OCI-LY7 (cell line): ENCODE measurements around the gene TWF2. TPM values are rescaled to one million over a fixed set of nuclear protein-coding genes. Genes with fewer than 3 reads are reported as not detected.

ENCODE experiments used
- BruUV-seq: library from RNA; stranded (reverse); fragments of 400-500 nt; replicated peaks from 2 replicates; lab custom pipeline; 2021; lab: Mats Ljungman, UMichigan
- CTCF ChIA-PET: fragments of 300-600 bp; sonication (Branson Sonifier 250); formaldehyde crosslinking; loops from one replicate; lab custom pipeline; 2022; ENCODE audit warnings: antibody characterized with exemption; ENCODE audit not compliant: unreplicated experiment; lab: Charles Lee
- POLR2A ChIA-PET: fragments of 300-600 bp; sonication (Branson Sonifier 250); formaldehyde crosslinking; loops from one replicate; lab custom pipeline; 2022; ENCODE audit warnings: antibody characterized with exemption; lab: Charles Lee
- DNase-seq: peaks from one replicate; pipeline ENCODE4 v3.0.0-alpha.2; 2015; ENCODE audit warnings: low spot score
- H2AFZ ChIP-seq: fragments of 200-600 bp; sonication (generic), shearing (Covaris generic); 2 replicates; pipeline ENCODE4 v1.6.1; 2014; ENCODE audit warnings: mild to moderate bottlenecking, antibody characterized with exemption, low read length, moderate library complexity
- H3K27ac ChIP-seq: fragments of 200-600 bp; sonication (generic); 2 replicates; pipeline ENCODE4 v1.5.1; 2014; ENCODE audit warnings: mixed run types, low read depth, mild to moderate bottlenecking, moderate library complexity, low read length, inconsistent platforms; ENCODE audit not compliant: poor library complexity, severe bottlenecking
- H3K36me3 ChIP-seq: fragments of 200-600 bp; sonication (generic); 2 replicates; pipeline ENCODE4 v1.6.1; 2014; ENCODE audit warnings: mild to moderate bottlenecking, antibody characterized with exemption, low read length, moderate library complexity, mixed read lengths; ENCODE audit not compliant: insufficient read depth
- H3K4me1 ChIP-seq: fragments of 200-600 bp; sonication (generic); 2 replicates; pipeline ENCODE4 v1.5.1; 2014; ENCODE audit warnings: mild to moderate bottlenecking, low read length; ENCODE audit not compliant: insufficient read depth, poor library complexity, severe bottlenecking
- H3K4me2 ChIP-seq: fragments of 200-600 bp; sonication (generic); 2 replicates; pipeline ENCODE4 v1.6.1; 2014; ENCODE audit warnings: mild to moderate bottlenecking, low read length
- H3K4me3 ChIP-seq: fragments of 200-600 bp; sonication (generic); 2 replicates; pipeline ENCODE4 v1.5.1; 2014; ENCODE audit warnings: mild to moderate bottlenecking, low read depth, low read length; ENCODE audit not compliant: poor library complexity, severe bottlenecking
- H3K79me2 ChIP-seq: fragments of 200-600 bp; sonication (generic); 2 replicates; pipeline ENCODE4 v1.6.1; 2016; ENCODE audit warnings: low read depth, mild to moderate bottlenecking, low read length, moderate library complexity, mixed read lengths; ENCODE audit not compliant: insufficient read depth
- H3K9me2 ChIP-seq: fragments of 200-600 bp; sonication (generic); 2 replicates; pipeline ENCODE4 v1.6.1; 2016; ENCODE audit warnings: mild to moderate bottlenecking, low read length, mixed read lengths; ENCODE audit not compliant: insufficient read depth
- H3K9me3 ChIP-seq: fragments of 200-600 bp; sonication (generic); 2 replicates; pipeline ENCODE4 v1.6.1; 2014; ENCODE audit warnings: mild to moderate bottlenecking, mixed run types, low read length, mixed read lengths
- H4K20me1 ChIP-seq: fragments of 200-600 bp; sonication (generic); 2 replicates; pipeline ENCODE4 v1.6.1; 2014; ENCODE audit warnings: mild to moderate bottlenecking, antibody characterized with exemption, low read length, moderate library complexity, mixed read lengths; ENCODE audit not compliant: insufficient read depth
- CTCF ChIP-seq: fragments of 200-600 bp; sonication (generic); conservative IDR thresholded peaks from 2 replicates; pipeline ENCODE4 v1.5.1; 2014; ENCODE audit warnings: mild to moderate bottlenecking, antibody characterized with exemption, low read length, moderate library complexity, mixed read lengths
- EZH2phosphoT487 ChIP-seq: fragments of 200-600 bp; sonication (generic); IDR thresholded peaks from 2 replicates; pipeline ENCODE4 v1.6.1; 2018; ENCODE audit warnings: low read depth, borderline replicate concordance, mild to moderate bottlenecking, mixed run types, antibody characterized with exemption, low read length, moderate library complexity, mixed read lengths
- intact Hi-C: fragments of 100-400 bp; cut with micrococcal nuclease; formaldehyde crosslinking; loops from one replicate; pipeline ENCODE4 v1.10.0; 2022; ENCODE audit not compliant: unreplicated experiment
- total RNA-seq, 2 experiments: library from RNA; depleted of rRNA in 1 of 2; stranded (reverse); fragments of >200 nt in 1 of 2; shearing (Covaris generic) in 1 of 2; gene quantifications; 2 replicates each; pipeline ENCODE4 v1.2.3, GENCODE V29; 2014 to 2022

Gene TWF2
- total RNA-seq, 2 experiments from 2014 or later = 52.8 to 64.9 TPM

- Histone ChIP-seq H3K4me3 (no peak overlapping the region), H3K27ac (no peak overlapping the region), H3K9me3 (no peaks in the 10 kb centered on the region), H3K9me2 (no peaks in the 10 kb centered on the region), H3K4me1 (peaks cover 31% of the 10 kb centered on the region), H3K79me2 (peaks cover 15% of the 10 kb centered on the region; the same call in 1 of the 2 replicates), H4K20me1 (no peaks in the 10 kb centered on the region), H2AFZ (no peak overlapping the region), H3K36me3 (peaks cover 67% of the 10 kb centered on the region), H3K4me2 (no peak overlapping the region)
- no TSS peak for BruUV-seq
- intact Hi-C loops = no loop called here
- TF ChIP-seq CTCF (no peak), EZH2phosphoT487 (no peak)
- no peak for DNase-seq
- ChIA-PET CTCF (interaction anchor here (1.0 kb wide), 1 partner anchor 13 kb away, joined by 4 read pairs; no protein-coding TSS in a partner anchor), POLR2A (interaction anchor here (3.2 kb wide), 1 partner anchor 24 kb away, joined by 16 read pairs; the partner anchor contains the start of gene TLR9)
Observed at GRCh38 chr3:52200981-52201679, 37.8 kb downstream of the TWF2 start.

- H2AFZ ChIP-seq = peak overlapping the region; percentile 80; the same call in 1 of the 2 replicates
- no peaks in the 10 kb centered on the region for H3K9me3 ChIP-seq
- BruUV-seq = TSS peak; percentile 63
- no peaks in the 10 kb centered on the region for H3K9me2 ChIP-seq
- H3K36me3 ChIP-seq = peaks cover 45% of the 10 kb centered on the region
- TF ChIP-seq CTCF = no peak
- TF ChIP-seq EZH2phosphoT487 = no peak
- ChIA-PET CTCF (no interaction called here), POLR2A (no interaction called here)
- H3K4me2 ChIP-seq = peak overlapping the region; percentile 99
- DNase-seq = peak; percentile 20
- intact Hi-C loops = loop anchor here (1.0 kb wide), 1 partner anchor 45 kb away; the partner anchor contains the start of gene POC1A
- H3K79me2 ChIP-seq = peaks cover 15% of the 10 kb centered on the region; the same call in 1 of the 2 replicates
- H4K20me1 ChIP-seq = no peaks in the 10 kb centered on the region
- H3K4me1 ChIP-seq = peaks cover 31% of the 10 kb centered on the region
- peak overlapping the region; percentile 84 for H3K4me3 ChIP-seq
- no peak overlapping the region for H3K27ac ChIP-seq
Observed at GRCh38 chr3:52198643-52199608, 40.0 kb downstream of the TWF2 start.
